ENCODE data around the gene ZNF236. TPM values are rescaled to one million over a fixed set of nuclear protein-coding genes. Genes with fewer than 3 reads are reported as not detected.

ZNF236 gene
- total RNA-seq, 1 donor from 2014 or later, result 32.5 TPM

DNA sequence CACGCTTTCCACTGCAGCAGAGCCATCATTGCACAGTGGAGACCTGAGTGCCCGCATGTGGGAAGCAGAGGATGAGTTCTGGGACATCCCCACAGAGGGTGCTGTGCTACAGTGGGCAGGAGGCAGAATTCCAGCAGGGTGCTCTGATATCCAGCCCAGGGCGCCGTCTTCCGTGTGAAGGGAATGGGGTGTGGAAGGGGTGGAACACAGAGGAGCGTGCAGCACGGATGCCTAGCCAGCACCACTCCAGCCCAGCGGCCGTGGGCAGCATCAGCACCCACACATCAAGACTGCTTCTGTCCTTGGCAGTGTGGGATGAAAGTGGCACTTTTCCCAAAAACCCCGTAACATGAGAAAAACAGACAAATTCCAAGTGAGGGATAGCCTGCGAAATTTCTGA is 134.3 kb downstream of the ZNF236 start:
- H3K4me1 Mint-ChIP-seq, result peaks cover 40% of the 10 kb centered on the region
- H3K4me3 Mint-ChIP-seq, result no peak overlapping the region
- H3K27me3 Mint-ChIP-seq (ENCODE audit: low read depth), result no peaks in the 10 kb centered on the region
- H3K36me3 Mint-ChIP-seq, result peaks cover 33% of the 10 kb centered on the region
- TF ChIP-seq, protein P1, sequence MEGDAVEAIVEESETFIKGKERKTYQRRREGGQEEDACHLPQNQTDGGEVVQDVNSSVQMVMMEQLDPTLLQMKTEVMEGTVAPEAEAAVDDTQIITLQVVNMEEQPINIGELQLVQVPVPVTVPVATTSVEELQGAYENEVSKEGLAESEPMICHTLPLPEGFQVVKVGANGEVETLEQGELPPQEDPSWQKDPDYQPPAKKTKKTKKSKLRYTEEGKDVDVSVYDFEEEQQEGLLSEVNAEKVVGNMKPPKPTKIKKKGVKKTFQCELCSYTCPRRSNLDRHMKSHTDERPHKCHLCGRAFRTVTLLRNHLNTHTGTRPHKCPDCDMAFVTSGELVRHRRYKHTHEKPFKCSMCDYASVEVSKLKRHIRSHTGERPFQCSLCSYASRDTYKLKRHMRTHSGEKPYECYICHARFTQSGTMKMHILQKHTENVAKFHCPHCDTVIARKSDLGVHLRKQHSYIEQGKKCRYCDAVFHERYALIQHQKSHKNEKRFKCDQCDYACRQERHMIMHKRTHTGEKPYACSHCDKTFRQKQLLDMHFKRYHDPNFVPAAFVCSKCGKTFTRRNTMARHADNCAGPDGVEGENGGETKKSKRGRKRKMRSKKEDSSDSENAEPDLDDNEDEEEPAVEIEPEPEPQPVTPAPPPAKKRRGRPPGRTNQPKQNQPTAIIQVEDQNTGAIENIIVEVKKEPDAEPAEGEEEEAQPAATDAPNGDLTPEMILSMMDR (IDR thresholded peaks at IDR 0.05; ENCODE audit: unreplicated experiment), result no peak
- DNase-seq (ENCODE audit: low spot score in 2 of 2, unreplicated experiment in 2 of 2), result no peak
- H3K9me3 Mint-ChIP-seq, result peaks cover under 1% of the 10 kb centered on the region
- no peak overlapping the region for H3K27ac Mint-ChIP-seq

DNA sequence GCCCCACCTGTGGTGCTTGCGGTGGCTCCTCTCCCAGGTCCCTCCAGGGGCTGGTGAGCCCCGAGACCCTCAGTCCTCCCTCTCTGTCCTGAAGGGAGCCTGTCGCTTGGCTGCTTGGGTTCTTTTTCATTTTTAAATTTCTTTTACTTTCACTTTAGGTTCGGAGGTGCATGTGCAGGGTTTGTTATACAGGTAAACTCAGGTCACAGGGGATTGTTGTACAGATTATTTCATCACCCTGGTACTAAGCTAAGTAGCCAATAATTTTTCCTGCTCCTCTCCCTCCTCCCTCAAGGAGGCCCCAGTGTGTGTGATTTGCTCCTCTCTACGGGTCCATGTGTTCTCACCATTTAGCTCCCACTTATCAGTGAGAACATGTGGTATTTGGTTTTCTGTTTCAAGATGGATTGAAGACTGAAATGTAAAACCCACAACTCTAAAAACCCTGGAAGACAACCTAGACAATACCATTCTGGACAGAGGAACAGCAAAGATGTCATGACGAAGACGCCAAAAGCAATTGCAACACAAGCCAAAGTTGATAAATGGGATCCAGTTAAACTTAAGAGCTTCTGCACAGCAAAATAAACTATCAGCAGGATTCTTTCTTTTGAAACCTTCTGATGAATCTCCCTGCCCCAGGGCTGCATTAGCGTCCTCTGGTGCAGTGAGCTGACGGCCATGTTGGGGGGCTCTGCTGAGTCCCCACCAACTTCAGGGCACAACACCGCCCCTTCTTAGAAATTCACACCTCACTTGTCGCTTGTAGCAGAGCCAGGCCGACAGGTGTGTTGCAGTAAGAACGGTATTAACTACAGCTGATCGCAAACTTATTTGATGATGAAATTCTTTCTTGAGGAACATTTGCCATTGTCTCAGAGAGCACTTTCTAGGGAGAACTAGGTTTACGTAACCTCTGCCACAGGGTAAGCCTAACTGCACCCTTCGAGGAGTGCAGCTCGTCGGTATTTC is 135.3 kb downstream of the ZNF236 start:
- H3K36me3 Mint-ChIP-seq, result peaks cover 38% of the 10 kb centered on the region
- no peak for DNase-seq (ENCODE audit: low spot score in 2 of 2, unreplicated experiment in 2 of 2)
- H3K4me1 Mint-ChIP-seq, result peaks cover 40% of the 10 kb centered on the region
- peak overlapping the region; percentile 55 for H3K27ac Mint-ChIP-seq
- peaks cover 10% of the 10 kb centered on the region for H3K9me3 Mint-ChIP-seq
- TF ChIP-seq, protein P1 (IDR thresholded peaks at IDR 0.05; ENCODE audit: unreplicated experiment), result no peak
- H3K4me3 Mint-ChIP-seq, result no peak overlapping the region
- H3K27me3 Mint-ChIP-seq (ENCODE audit: low read depth), result no peaks in the 10 kb centered on the region

DNA sequence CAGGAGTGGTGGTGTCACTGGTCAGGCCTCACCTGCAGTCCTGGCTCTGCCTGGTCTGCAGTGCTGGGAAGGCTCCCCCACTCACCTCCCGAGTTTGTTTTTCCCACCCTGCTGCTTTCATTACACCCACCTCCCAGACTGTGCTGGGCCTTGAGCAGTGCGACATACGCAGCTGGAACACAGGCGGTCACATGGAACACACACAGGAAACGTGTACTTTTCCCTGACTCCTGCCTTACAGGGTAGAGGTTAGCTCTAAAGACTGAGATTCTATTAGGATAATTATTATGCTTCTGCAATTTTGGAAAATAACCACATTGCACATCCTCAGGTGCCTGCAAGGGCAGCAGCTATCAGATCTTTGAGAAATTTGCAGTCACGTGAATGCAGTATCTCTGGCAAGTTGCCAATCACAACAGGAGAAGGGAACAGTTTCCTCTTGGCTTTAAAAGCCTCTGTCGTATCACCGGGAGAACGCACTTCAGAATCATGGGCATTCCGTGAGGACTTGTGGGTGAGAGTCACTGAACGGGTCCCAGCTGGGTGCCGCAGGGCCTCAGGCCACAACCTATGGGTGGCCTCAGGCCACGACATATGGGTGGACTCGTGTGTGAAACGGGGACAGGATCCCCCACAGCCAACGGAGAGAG is 136.5 kb downstream of the ZNF236 start:
- Mint-ChIP-seq H3K9me3 (peaks cover 14% of the 10 kb centered on the region), H3K4me1 (peaks cover 30% of the 10 kb centered on the region), H3K27me3 (ENCODE audit: low read depth) (no peaks in the 10 kb centered on the region), H3K4me3 (no peak overlapping the region), H3K27ac (peak overlapping the region; percentile 87), H3K36me3 (peaks cover 46% of the 10 kb centered on the region)
- DNase-seq (ENCODE audit: low spot score in 2 of 2, unreplicated experiment in 2 of 2), result peak in 1 of 2 experiments; percentile 46
- TF ChIP-seq, protein P1 (IDR thresholded peaks at IDR 0.05; ENCODE audit: unreplicated experiment), result no peak

DNA sequence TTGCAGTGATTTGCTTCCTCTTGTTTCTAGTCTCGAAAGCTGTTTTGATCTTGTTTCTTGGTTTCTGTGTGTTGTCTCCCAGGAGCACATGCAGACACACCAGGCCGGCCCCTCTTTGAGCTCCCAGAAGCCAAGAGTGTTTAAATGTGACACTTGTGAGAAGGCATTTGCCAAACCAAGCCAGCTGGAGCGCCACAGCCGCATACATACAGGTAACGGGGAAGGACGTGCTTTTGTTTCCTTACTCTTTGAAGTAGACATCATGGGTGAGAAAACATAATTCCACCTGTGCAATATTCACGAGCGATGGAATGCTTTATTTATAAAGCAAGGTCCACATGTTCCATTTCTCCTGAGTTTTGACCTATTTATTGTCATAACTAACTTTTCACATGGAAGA is 137.2 kb downstream of the ZNF236 start:
- H3K27ac Mint-ChIP-seq, result peak overlapping the region; percentile 87
- DNase-seq (ENCODE audit: low spot score in 2 of 2, unreplicated experiment in 2 of 2), result no peak
- H3K4me3 Mint-ChIP-seq, result no peak overlapping the region
- H3K36me3 Mint-ChIP-seq, result peaks cover 51% of the 10 kb centered on the region
- H3K9me3 Mint-ChIP-seq, result peaks cover 17% of the 10 kb centered on the region
- H3K4me1 Mint-ChIP-seq, result peaks cover 26% of the 10 kb centered on the region
- TF ChIP-seq, protein P1 (IDR thresholded peaks at IDR 0.05; ENCODE audit: unreplicated experiment), result no peak
- no peaks in the 10 kb centered on the region for H3K27me3 Mint-ChIP-seq (ENCODE audit: low read depth)

DNA sequence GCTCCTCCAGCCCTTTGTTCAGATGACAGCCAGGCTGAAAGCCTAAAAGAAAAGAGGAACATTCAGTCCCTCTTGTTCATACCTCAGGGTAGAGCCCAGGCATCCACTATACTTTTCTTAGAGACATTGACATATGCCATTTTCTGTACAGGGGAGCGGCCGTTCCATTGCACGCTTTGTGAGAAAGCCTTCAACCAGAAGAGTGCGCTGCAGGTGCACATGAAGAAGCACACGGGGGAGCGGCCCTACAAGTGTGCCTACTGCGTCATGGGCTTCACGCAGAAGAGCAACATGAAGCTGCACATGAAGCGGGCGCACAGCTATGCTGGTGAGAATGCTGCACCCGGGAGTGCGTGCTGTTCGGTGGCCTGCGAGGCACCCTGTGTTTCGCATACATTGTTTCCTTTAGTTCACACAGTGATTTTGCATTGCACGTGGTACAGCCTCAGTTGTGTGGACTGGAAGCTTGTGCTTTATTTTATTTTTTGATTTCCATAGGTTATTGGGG is 138.2 kb downstream of the ZNF236 start:
- peaks cover 17% of the 10 kb centered on the region for H3K9me3 Mint-ChIP-seq
- H3K4me3 Mint-ChIP-seq, result no peak overlapping the region
- TF ChIP-seq, protein P1 (IDR thresholded peaks at IDR 0.05; ENCODE audit: unreplicated experiment), result no peak
- no peak for DNase-seq (ENCODE audit: low spot score in 2 of 2, unreplicated experiment in 2 of 2)
- no peak overlapping the region for H3K27ac Mint-ChIP-seq
- H3K27me3 Mint-ChIP-seq (ENCODE audit: low read depth), result no peaks in the 10 kb centered on the region
- peaks cover 26% of the 10 kb centered on the region for H3K4me1 Mint-ChIP-seq
- peaks cover 51% of the 10 kb centered on the region for H3K36me3 Mint-ChIP-seq

All from mesothelial cell of epicardium (in vitro differentiated cells).